Hepatocyte (in vitro differentiated cells): ENCODE data around the gene FTH1. TPM values are rescaled to one million over a fixed set of nuclear protein-coding genes. Genes with fewer than 3 reads are reported as not detected.

Experiments
- DNase-seq: peaks from one replicate; pipeline ENCODE4 v3.0.0-alpha.2; 2016; ENCODE audit warnings: low spot score
- H2AFZ ChIP-seq: fragments of 200-600 bp; sonication (generic); 2 replicates; pipeline ENCODE4 v1.6.0; 2016; ENCODE audit warnings: antibody characterized with exemption, mild to moderate bottlenecking
- H3K27ac ChIP-seq: fragments of 200-600 bp; sonication (generic); 2 replicates; pipeline ENCODE4 v1.5.1; 2016; ENCODE audit warnings: mild to moderate bottlenecking
- H3K27me3 ChIP-seq: fragments of 200-600 bp; sonication (generic); 2 replicates; pipeline ENCODE4 v1.6.1; 2016
- H3K36me3 ChIP-seq: fragments of 200-600 bp; sonication (generic); replicated peaks from 2 replicates; pipeline ENCODE4 v1.5.1; 2016; ENCODE audit warnings: low read depth; ENCODE audit not compliant: insufficient read depth
- H3K4me1 ChIP-seq: fragments of 200-600 bp; sonication (generic); 2 replicates; pipeline ENCODE4 v1.5.1; 2016; ENCODE audit warnings: mild to moderate bottlenecking, moderate library complexity; ENCODE audit not compliant: insufficient read depth
- H3K4me2 ChIP-seq: fragments of 200-600 bp; sonication (generic); 2 replicates; pipeline ENCODE4 v1.6.0; 2016
- H3K4me3 ChIP-seq: fragments of 200-600 bp; sonication (generic); 2 replicates; pipeline ENCODE4 v1.5.1; 2016; ENCODE audit warnings: mild to moderate bottlenecking
- H3K79me2 ChIP-seq: fragments of 200-600 bp; sonication (generic); 2 replicates; pipeline ENCODE4 v1.6.0; 2017; ENCODE audit warnings: mild to moderate bottlenecking
- H3K9me2 ChIP-seq: fragments of 200-600 bp; sonication (generic); replicated peaks from 2 replicates; pipeline ENCODE4 v1.6.0; 2017; ENCODE audit warnings: mild to moderate bottlenecking; ENCODE audit not compliant: insufficient read depth
- H3K9me3 ChIP-seq: fragments of 200-600 bp; sonication (generic); 2 replicates; pipeline ENCODE4 v1.5.1; 2016; ENCODE audit warnings: low read depth, mild to moderate bottlenecking
- H4K20me1 ChIP-seq: fragments of 200-600 bp; sonication (generic); 2 replicates; pipeline ENCODE4 v1.6.0; 2016; ENCODE audit warnings: mild to moderate bottlenecking; ENCODE audit not compliant: insufficient read depth, poor library complexity, severe bottlenecking
- EZH2 ChIP-seq: fragments of 200-600 bp; sonication (generic); IDR thresholded peaks from 2 replicates; pipeline ENCODE4 v1.6.1; 2016; ENCODE audit warnings: antibody characterized with exemption, mild to moderate bottlenecking, borderline replicate concordance
- EZH2phosphoT487 ChIP-seq: fragments of 200-600 bp; sonication (generic); IDR thresholded peaks from one replicate; pipeline ENCODE4 v1.6.1; 2018; ENCODE audit warnings: antibody characterized with exemption, mild to moderate bottlenecking, low read depth, moderate library complexity; ENCODE audit not compliant: unreplicated experiment, severe bottlenecking
- WGBS: methylation state at CpG from one replicate; pipeline ENCODE4 v1.1.6; 2016; ENCODE audit warnings: low lambda C conversion rate; ENCODE audit errors: missing lambda C conversion rate; 5-methylcytosine and 5-hydroxymethylcytosine counted together
- polyA plus RNA-seq: library from polyadenylated mRNA; unstranded; fragments of >200 nt; fragmentation: Nextera tagmentation; extraction: Ambion mirVana; gene quantifications from 2 replicates; pipeline ENCODE4 v1.2.1, GENCODE V29; 2016
- total RNA-seq: library from RNA; depleted of rRNA; stranded (reverse); fragments of >200 nt; gene quantifications from 2 replicates; pipeline ENCODE4 v1.2.3, GENCODE V29; 2014
- TF ChIP-seq, protein P1 (sequence below): fragments of 200-600 bp; sonication (generic); IDR thresholded peaks from 2 replicates; pipeline ENCODE4 v1.5.1; 2016; ENCODE audit warnings: antibody characterized with exemption, mild to moderate bottlenecking; ENCODE audit not compliant: poor library complexity

Gene FTH1
- total and polyA plus RNA-seq, 2 experiments from 2014 or later, result 1,071 to 8,694 TPM

DNA sequence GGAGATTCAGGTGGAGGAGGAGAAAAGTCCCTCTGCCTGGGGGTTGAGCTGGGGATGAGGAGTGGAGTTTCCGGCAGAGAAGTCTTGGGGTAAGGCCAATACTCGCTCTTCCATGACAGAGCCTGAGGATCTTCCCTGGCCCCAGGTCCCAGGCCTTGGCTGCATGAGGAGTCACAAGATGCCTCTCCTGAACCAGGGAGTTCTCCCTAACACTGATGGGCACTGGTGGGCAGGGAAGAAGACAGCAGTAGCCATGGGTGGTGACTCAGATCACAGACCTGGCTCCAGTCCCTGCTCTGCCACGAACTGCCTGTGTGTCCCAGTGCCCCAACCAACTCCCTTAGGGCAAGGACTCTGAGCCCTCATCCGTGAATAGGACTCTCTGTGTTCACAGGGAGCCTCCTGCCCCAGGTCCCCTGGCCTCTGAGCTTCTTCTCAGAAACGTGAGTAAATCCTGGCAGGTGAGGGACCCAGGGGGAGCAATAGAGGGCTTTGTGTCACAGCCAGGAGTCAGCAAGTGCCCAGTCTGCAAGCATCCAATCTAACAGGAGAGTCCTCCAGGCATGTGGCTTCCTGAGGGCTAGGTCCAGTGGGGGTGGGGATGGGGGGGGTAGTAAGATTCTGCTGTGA lies 45.5 kb upstream of the FTH1 start:
- 81% methylated on average over 5 of the region's 5 CpGs for WGBS
- H3K36me3 ChIP-seq, result no peaks in the 10 kb centered on the region
- H3K4me3 ChIP-seq, result no peak overlapping the region
- peaks cover 3% of the 10 kb centered on the region for H3K4me1 ChIP-seq
- no peak overlapping the region for H2AFZ ChIP-seq
- TF ChIP-seq EZH2 (no peak), EZH2phosphoT487 (no peak)
- TF ChIP-seq, protein P1, sequence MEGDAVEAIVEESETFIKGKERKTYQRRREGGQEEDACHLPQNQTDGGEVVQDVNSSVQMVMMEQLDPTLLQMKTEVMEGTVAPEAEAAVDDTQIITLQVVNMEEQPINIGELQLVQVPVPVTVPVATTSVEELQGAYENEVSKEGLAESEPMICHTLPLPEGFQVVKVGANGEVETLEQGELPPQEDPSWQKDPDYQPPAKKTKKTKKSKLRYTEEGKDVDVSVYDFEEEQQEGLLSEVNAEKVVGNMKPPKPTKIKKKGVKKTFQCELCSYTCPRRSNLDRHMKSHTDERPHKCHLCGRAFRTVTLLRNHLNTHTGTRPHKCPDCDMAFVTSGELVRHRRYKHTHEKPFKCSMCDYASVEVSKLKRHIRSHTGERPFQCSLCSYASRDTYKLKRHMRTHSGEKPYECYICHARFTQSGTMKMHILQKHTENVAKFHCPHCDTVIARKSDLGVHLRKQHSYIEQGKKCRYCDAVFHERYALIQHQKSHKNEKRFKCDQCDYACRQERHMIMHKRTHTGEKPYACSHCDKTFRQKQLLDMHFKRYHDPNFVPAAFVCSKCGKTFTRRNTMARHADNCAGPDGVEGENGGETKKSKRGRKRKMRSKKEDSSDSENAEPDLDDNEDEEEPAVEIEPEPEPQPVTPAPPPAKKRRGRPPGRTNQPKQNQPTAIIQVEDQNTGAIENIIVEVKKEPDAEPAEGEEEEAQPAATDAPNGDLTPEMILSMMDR, result no peak
- no peaks in the 10 kb centered on the region for H3K27me3 ChIP-seq
- H3K27ac ChIP-seq, result no peak overlapping the region
- no peaks in the 10 kb centered on the region for H4K20me1 ChIP-seq
- H3K9me2 ChIP-seq, result no peaks in the 10 kb centered on the region
- no peak overlapping the region for H3K4me2 ChIP-seq
- no peaks in the 10 kb centered on the region for H3K79me2 ChIP-seq
- no peak for DNase-seq
- H3K9me3 ChIP-seq, result no peaks in the 10 kb centered on the region

DNA sequence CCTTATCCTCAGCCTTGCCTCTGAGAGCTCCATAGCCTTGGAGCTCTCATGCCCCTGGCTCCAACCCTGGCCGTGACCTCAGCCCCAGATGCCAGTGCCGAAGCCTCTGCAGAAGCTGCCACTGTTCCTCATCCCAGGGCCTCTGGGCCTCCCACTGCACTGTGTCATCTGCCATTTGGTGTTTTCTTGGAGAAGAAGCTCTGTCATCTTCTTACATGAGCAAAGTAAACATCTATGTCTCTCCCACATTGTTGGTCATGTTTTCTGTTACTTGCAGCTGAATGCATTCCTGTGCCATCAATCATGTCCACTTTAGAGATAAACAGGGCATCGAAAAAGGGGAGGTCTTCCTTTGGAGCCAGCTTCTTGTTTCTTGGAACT lies 45.0 kb upstream of the FTH1 start:
- Histone ChIP-seq H3K4me3 (no peak overlapping the region), H2AFZ (no peak overlapping the region), H3K27me3 (no peaks in the 10 kb centered on the region), H3K27ac (no peak overlapping the region), H3K79me2 (no peaks in the 10 kb centered on the region), H3K4me1 (peaks cover 3% of the 10 kb centered on the region), H3K9me3 (no peaks in the 10 kb centered on the region), H3K9me2 (no peaks in the 10 kb centered on the region), H3K4me2 (no peak overlapping the region), H3K36me3 (no peaks in the 10 kb centered on the region), H4K20me1 (no peaks in the 10 kb centered on the region)
- WGBS, result 84% methylated on average over 3 of the region's 3 CpGs
- TF ChIP-seq EZH2, result no peak
- TF ChIP-seq, protein P1, result no peak
- no peak for TF ChIP-seq EZH2phosphoT487
- DNase-seq, result no peak

DNA sequence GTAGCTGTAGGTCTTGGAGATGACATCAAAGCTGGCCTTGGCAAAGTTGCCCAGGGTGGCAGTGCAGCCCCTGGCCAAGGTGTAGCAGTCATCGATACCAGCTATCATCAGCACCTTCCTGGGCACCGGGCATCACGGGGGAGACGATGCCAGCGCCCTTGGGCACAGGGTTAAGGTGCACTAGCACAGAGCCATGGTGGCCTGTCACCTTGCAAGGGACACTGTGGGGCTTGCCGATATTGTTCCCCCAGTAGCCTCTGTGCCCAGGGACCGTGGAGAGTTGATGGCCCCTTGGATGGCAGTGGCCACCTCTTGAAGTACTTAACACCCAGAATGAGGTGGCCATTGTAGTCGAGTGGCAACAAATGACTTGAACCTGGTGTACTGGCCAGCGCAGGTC lies 44.4 kb upstream of the FTH1 start:
- Histone ChIP-seq H3K79me2 (no peaks in the 10 kb centered on the region), H3K36me3 (no peaks in the 10 kb centered on the region), H3K4me1 (peaks cover 3% of the 10 kb centered on the region), H3K9me3 (no peaks in the 10 kb centered on the region), H3K4me3 (no peak overlapping the region), H3K27me3 (no peaks in the 10 kb centered on the region), H4K20me1 (no peaks in the 10 kb centered on the region), H3K4me2 (no peak overlapping the region), H3K9me2 (no peaks in the 10 kb centered on the region), H3K27ac (no peak overlapping the region), H2AFZ (no peak overlapping the region)
- TF ChIP-seq EZH2, result no peak
- TF ChIP-seq, protein P1, result no peak
- TF ChIP-seq EZH2phosphoT487, result no peak
- over 99% methylated on average over 9 of the region's 9 CpGs for WGBS
- DNase-seq, result no peak
